ENCODE data around the gene MRPS12. TPM values are rescaled to one million over a fixed set of nuclear protein-coding genes. Genes with fewer than 3 reads are reported as not detected.

The MRPS12 gene
- total and polyA plus RNA-seq, 9 of the 15 experiments (the other 6 are each of a cell fraction or from before 2014, with no cell fraction given): 8.1 to 174 (median 52.0) TPM

DNA sequence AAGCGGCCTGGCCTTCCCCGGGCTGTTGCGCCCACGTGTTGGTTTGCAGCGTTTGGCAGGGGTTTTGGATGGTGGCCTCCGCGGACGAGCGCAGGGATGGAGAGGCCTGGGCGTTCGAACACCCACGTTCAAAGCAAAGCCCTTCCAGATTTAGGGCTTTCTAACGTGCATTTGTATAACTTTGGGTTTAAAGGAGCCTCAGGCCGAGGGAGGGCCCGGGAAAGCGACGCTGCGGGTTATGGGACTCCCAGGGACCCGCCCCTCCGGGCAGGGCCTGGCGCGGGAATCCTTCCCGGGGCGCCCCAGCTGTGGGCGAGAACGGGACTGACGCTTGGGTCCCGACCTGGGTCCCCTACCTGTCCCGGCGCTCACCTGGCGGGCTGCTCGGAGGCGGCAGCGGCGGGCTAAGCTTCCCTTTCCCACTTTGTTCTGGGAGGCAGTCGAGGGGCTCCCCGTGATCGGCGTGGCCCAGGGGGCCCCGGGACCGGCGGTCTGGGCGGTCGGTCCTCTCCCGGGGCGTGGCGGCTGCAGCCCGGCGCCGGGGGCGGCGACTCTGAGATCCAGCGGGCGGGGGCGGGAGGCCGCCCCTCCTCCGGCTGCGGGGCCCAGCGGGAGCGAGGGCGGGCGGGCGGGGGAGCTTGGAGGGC, 44.6 kb downstream of the MRPS12 start, which contains the start of gene FBXO17 (continued):
- TF ChIP-seq ELF1 (tag; IDR thresholded peaks at IDR 0.05): no peak
- TF ChIP-seq NFRKB (IDR thresholded peaks at IDR 0.05; ENCODE audit: low read depth): no peak
- no peak for TF ChIP-seq POLR2H (tag; IDR thresholded peaks at IDR 0.05; ENCODE audit: low read depth)
- no peak for TF ChIP-seq HDGF (IDR thresholded peaks at IDR 0.05)
- no peak for TF ChIP-seq RBM15 (IDR thresholded peaks at IDR 0.05; ENCODE audit: insufficient read depth, low read length)
- no peak for TF ChIP-seq CREM (IDR thresholded peaks at IDR 0.05; ENCODE audit: low read depth)
- no peak for TF ChIP-seq ZFP1 (CRISPR knock-in tag; IDR thresholded peaks at IDR 0.05)
- no peak for TF ChIP-seq SAFB (IDR thresholded peaks at IDR 0.05; ENCODE audit: borderline replicate concordance, low read depth, low read length)
- no peak for TF ChIP-seq MCM3 (IDR thresholded peaks at IDR 0.05)
- TF ChIP-seq HDAC1 (IDR thresholded peaks at IDR 0.05): peak in 1 of 2 experiments; percentile 92; a peak in 2 of 4 replicates
- TF ChIP-seq SMARCA4 (IDR thresholded peaks at IDR 0.05): no peak
- no peak for TF ChIP-seq STAT5A (IDR thresholded peaks at IDR 0.05; ENCODE audit: borderline replicate concordance, low read length)
- no peak for TF ChIP-seq EP300 (IDR thresholded peaks at IDR 0.05; ENCODE audit: low read length)
- TF ChIP-seq ZNF311 (CRISPR knock-in tag; IDR thresholded peaks at IDR 0.05): no peak
- TF ChIP-seq, protein P1, sequence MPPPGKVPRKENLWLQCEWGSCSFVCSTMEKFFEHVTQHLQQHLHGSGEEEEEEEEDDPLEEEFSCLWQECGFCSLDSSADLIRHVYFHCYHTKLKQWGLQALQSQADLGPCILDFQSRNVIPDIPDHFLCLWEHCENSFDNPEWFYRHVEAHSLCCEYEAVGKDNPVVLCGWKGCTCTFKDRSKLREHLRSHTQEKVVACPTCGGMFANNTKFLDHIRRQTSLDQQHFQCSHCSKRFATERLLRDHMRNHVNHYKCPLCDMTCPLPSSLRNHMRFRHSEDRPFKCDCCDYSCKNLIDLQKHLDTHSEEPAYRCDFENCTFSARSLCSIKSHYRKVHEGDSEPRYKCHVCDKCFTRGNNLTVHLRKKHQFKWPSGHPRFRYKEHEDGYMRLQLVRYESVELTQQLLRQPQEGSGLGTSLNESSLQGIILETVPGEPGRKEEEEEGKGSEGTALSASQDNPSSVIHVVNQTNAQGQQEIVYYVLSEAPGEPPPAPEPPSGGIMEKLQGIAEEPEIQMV (tag; conservative IDR thresholded peaks at IDR 0.05; ENCODE audit: low read depth): no peak
- TF ChIP-seq ZNF766 (CRISPR knock-in tag; conservative IDR thresholded peaks at IDR 0.05): peak; percentile 58; the same call in 1 of the 2 replicates
- TF ChIP-seq, protein P2, sequence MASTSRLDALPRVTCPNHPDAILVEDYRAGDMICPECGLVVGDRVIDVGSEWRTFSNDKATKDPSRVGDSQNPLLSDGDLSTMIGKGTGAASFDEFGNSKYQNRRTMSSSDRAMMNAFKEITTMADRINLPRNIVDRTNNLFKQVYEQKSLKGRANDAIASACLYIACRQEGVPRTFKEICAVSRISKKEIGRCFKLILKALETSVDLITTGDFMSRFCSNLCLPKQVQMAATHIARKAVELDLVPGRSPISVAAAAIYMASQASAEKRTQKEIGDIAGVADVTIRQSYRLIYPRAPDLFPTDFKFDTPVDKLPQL (IDR thresholded peaks at IDR 0.05; ENCODE audit: extremely low read depth, insufficient read length): no peak
- no peak for TF ChIP-seq CHD4 (IDR thresholded peaks at IDR 0.05; ENCODE audit: insufficient read depth, insufficient replicate concordance, low read depth, low read length, poor library complexity, severe bottlenecking)
- no peak for TF ChIP-seq ZNF79 (CRISPR knock-in tag; IDR thresholded peaks at IDR 0.05; ENCODE audit: low read depth)
- no peak for TF ChIP-seq GABPA (tag; conservative IDR thresholded peaks at IDR 0.05; ENCODE audit: low read depth)
